Effector CD4-positive, alpha-beta T cell (primary cell): ENCODE results near the gene EML4.
"Not testable (repeated sequence)": the region's sequence is repeated elsewhere in the genome, so short reads cannot be mapped to it uniquely, and the experiment has no call there.

Experiments
- DNase-seq: peaks from one replicate; pipeline ENCODE4 v3.0.0-alpha.2; 2020

Gene EML4

GRCh38 chr2:42173467-42173866 is 4.3 kb downstream of the EML4 start:
- DNase-seq, result not testable (repeated sequence)

GRCh38 chr2:42176992-42177738 is 8.0 kb downstream of the EML4 start:
- DNase-seq, result no peak

- no peak for DNase-seq
Observed at GRCh38 chr2:42178335-42178734, 9.2 kb downstream of the EML4 start.

GRCh38 chr2:42180300-42180699 is 11.1 kb downstream of the EML4 start:
- no peak for DNase-seq

GRCh38 chr2:42182654-42183308 is 13.6 kb downstream of the EML4 start:
- DNase-seq, result no peak

GRCh38 chr2:42183775-42184174 is 14.6 kb downstream of the EML4 start:
- no peak for DNase-seq

GRCh38 chr2:42184346-42184745 is 15.2 kb downstream of the EML4 start:
- DNase-seq, result no peak

- DNase-seq, result no peak
Observed at GRCh38 chr2:42185220-42185921, 16.2 kb downstream of the EML4 start.

GRCh38 chr2:42186366-42186765 is 17.2 kb downstream of the EML4 start:
- DNase-seq, result no peak

- DNase-seq, result no peak
Observed at GRCh38 chr2:42186945-42187632, 17.9 kb downstream of the EML4 start.

- DNase-seq, result no peak
Observed at GRCh38 chr2:42187886-42188285, 18.7 kb downstream of the EML4 start.

GRCh38 chr2:42189235-42189566 is 20.0 kb downstream of the EML4 start:
- no peak for DNase-seq

- DNase-seq, result no peak
Observed at GRCh38 chr2:42190191-42190590, 21.0 kb downstream of the EML4 start.

- no peak for DNase-seq
Observed at GRCh38 chr2:42191285-42192009, 22.3 kb downstream of the EML4 start.

- no peak for DNase-seq
Observed at GRCh38 chr2:42192010-42192373, 22.8 kb downstream of the EML4 start.

- DNase-seq, result no peak
Observed at GRCh38 chr2:42192652-42193566, 23.8 kb downstream of the EML4 start.

- no peak for DNase-seq
Observed at GRCh38 chr2:42193722-42194187, 24.6 kb downstream of the EML4 start.

GRCh38 chr2:42194428-42194827 is 25.3 kb downstream of the EML4 start:
- no peak for DNase-seq

- no peak for DNase-seq
Observed at GRCh38 chr2:42195559-42195958, 26.4 kb downstream of the EML4 start.

GRCh38 chr2:42196070-42196402 is 26.9 kb downstream of the EML4 start:
- DNase-seq, result no peak

GRCh38 chr2:42196403-42197267 is 27.5 kb downstream of the EML4 start:
- peak; percentile 19 for DNase-seq
